Measurements from ENCODE around the gene TMEM176A.

DNA sequence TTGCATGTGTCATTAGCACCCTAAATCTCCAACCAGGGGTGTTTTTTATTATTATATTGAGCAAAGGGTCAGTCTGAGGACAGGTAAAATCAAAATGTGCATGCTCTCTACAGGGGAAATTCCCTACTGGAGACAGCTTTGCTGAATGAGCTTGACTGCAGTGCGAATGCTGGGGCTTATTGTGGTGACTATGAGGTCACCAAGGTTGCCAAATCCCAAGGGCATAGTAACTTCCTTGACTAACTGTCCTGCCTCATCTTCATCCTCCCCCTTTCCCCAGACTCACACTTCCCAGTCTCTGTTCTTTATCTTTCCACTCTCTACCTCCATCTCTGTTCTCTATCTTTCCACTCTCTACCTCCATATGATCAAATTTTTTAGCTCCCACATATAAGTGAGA, 28.9 kb downstream of the TMEM176A start:
- TF ChIP-seq, protein P1, sequence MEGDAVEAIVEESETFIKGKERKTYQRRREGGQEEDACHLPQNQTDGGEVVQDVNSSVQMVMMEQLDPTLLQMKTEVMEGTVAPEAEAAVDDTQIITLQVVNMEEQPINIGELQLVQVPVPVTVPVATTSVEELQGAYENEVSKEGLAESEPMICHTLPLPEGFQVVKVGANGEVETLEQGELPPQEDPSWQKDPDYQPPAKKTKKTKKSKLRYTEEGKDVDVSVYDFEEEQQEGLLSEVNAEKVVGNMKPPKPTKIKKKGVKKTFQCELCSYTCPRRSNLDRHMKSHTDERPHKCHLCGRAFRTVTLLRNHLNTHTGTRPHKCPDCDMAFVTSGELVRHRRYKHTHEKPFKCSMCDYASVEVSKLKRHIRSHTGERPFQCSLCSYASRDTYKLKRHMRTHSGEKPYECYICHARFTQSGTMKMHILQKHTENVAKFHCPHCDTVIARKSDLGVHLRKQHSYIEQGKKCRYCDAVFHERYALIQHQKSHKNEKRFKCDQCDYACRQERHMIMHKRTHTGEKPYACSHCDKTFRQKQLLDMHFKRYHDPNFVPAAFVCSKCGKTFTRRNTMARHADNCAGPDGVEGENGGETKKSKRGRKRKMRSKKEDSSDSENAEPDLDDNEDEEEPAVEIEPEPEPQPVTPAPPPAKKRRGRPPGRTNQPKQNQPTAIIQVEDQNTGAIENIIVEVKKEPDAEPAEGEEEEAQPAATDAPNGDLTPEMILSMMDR (IDR thresholded peaks at IDR 0.05 in 8 of 11, conservative IDR thresholded peaks at IDR 0.05 in 3 of 11): no peak
- TF ChIP-seq POLR2AphosphoS5 (IDR thresholded peaks at IDR 0.05) (no peak), POLR2A (IDR thresholded peaks at IDR 0.05) (no peak)
